ENCODE measurements around the gene C2CD2L. TPM values are rescaled to one million over a fixed set of nuclear protein-coding genes. Genes with fewer than 3 reads are reported as not detected.

Gene C2CD2L
- total and polyA plus RNA-seq, 2 of the 13 experiments (the other 11 are each of a cell fraction or from before 2014, with no cell fraction given), result 3.7 to 5.5 TPM

DNA sequence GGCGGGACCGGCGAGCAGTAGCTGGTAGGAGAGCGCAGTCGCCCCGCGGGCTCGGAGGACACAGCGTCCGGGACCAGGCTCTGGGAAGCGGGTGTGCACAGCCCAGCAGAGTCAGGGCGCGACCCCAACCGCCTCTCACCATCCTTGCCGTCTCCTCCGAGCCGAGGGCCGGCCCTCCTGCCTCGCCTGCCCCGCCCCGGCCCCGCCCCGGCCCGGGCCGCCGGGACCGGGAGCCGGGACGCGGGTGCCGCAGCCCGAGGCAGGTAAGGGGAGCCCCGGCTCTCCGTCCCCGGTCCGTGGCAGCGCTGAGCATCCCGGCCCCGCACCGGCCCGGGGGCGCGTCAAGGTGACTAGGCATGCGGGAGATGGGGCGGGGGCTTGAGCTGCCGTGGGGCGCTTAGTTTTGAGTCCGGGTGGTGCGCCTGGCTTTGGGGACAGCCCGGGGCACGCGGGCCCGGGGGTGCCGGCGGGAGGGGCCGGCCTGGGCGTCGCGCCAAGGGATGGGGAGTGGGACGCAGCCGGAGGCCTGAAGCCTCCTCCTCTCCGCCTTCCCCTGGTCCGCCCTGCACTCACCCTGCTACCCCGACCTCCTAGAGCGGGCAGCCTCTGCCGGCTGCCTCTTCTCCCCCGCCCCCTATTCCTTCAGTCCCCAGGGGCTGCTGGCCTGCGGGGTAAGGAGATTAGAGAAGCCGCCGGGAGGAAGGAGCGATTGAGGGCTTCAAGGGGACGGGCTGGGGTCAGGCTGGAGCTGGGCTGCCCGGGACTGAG lies 42.1 kb downstream of the C2CD2L start, which contains the start of gene ABCG4:
Gene ABCG4 (plus strand): TSS at position 35 of the 768 bp plus-strand sequence. CDS start 914 bp downstream, outside the sequence.
- H3K79me2 ChIP-seq (ENCODE audit: insufficient read depth, low read length), result no peaks in the 10 kb centered on the region
- 2% methylated on average over 7 of the region's 73 CpGs for WGBS (ENCODE audit: low lambda C conversion rate)
- H2AFZ ChIP-seq (ENCODE audit: low read length), result no peak within 1 kb of the TSS
- no peak within 1 kb of the TSS for H3K27ac ChIP-seq (ENCODE audit: extremely low read length, insufficient read depth, low read length)
- H3K9ac ChIP-seq (ENCODE audit: insufficient read depth, low read depth, low read length), result no peak within 1 kb of the TSS
- in situ Hi-C loops (cut with HindIII; ENCODE audit: extremely low pct_ligation_motif_present, low pct_unique_long_range_greater_than_20kb), result no loop called here
- CTCF ChIA-PET (ENCODE audit: low intra/inter-chr PET ratio, low total read pairs), result no interaction called here
- ATAC-seq (peak; percentile 43), FAIRE-seq (no peak), DNase-seq (ENCODE audit: low spot score) (no peak)
- H3K4me3 ChIP-seq (replicated peaks in 1 of 3; ENCODE audit: insufficient read depth in 1 of 3, low read depth in 2 of 3, low read length in 3 of 3), result peak within 1 kb of the TSS; percentile 48 to 68 (median 61); a peak in 5 of 6 replicates
- no peaks in the 10 kb centered on the region for H3K36me3 ChIP-seq (replicated peaks in 1 of 2; ENCODE audit: control insufficient read depth in 1 of 2, insufficient read depth in 2 of 2, low read length in 2 of 2)
- intact Hi-C loops (cut with micrococcal nuclease; ENCODE audit: unreplicated experiment), result no loop called here
- no peaks in the 10 kb centered on the region for H4K20me1 ChIP-seq (ENCODE audit: insufficient read depth, low read length)
- no peaks in the 10 kb centered on the region for H3K9me3 ChIP-seq (ENCODE audit: low read length)
- POLR2A ChIA-PET, result no interaction called here
- peaks cover 6% of the 10 kb centered on the region; the same call in 1 of the 2 replicates for H3K4me1 ChIP-seq (ENCODE audit: insufficient read depth, low read length)
- peak within 1 kb of the TSS; percentile 66 for H3K4me2 ChIP-seq (ENCODE audit: low read depth, low read length)
- BruUV-seq (replicated peaks), result no TSS peak
- peaks cover 17 to 74% of the 10 kb centered on the region in 2 experiments for H3K27me3 ChIP-seq (ENCODE audit: control insufficient read depth in 1 of 2, insufficient read depth in 2 of 2, low read length in 2 of 2)
- no peak for TF ChIP-seq ZNF230 (CRISPR knock-in tag; IDR thresholded peaks at IDR 0.05)
- no peak for TF ChIP-seq PAF1 (CRISPR knock-in tag; IDR thresholded peaks at IDR 0.05)
- TF ChIP-seq, protein P1, sequence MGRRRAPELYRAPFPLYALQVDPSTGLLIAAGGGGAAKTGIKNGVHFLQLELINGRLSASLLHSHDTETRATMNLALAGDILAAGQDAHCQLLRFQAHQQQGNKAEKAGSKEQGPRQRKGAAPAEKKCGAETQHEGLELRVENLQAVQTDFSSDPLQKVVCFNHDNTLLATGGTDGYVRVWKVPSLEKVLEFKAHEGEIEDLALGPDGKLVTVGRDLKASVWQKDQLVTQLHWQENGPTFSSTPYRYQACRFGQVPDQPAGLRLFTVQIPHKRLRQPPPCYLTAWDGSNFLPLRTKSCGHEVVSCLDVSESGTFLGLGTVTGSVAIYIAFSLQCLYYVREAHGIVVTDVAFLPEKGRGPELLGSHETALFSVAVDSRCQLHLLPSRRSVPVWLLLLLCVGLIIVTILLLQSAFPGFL (CRISPR knock-in tag; IDR thresholded peaks at IDR 0.05), result no peak
- TF ChIP-seq, protein P2, sequence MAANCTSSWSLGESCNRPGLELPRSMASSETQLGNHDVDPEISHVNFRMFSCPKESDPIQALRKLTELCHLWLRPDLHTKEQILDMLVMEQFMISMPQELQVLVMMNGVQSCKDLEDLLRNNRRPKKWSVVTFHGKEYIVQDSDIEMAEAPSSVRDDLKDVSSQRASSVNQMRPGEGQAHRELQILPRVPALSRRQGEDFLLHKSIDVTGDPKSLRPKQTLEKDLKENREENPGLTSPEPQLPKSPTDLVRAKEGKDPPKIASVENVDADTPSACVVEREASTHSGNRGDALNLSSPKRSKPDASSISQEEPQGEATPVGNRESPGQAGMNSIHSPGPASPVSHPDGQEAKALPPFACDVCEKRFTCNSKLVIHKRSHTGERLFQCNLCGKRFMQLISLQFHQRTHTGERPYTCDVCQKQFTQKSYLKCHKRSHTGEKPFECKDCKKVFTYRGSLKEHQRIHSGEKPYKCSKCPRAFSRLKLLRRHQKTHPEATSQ (CRISPR knock-in tag; IDR thresholded peaks at IDR 0.05; ENCODE audit: borderline replicate concordance), result no peak
- no peak for TF ChIP-seq ZFYVE20 (CRISPR knock-in tag; IDR thresholded peaks at IDR 0.05; ENCODE audit: borderline replicate concordance, low read depth)
- TF ChIP-seq KAT7 (CRISPR knock-in tag; IDR thresholded peaks at IDR 0.05; ENCODE audit: borderline replicate concordance), result no peak
- no peak for TF ChIP-seq MEF2D (CRISPR knock-in tag; IDR thresholded peaks at IDR 0.05)
- TF ChIP-seq ZNF333 (CRISPR knock-in tag; IDR thresholded peaks at IDR 0.05; ENCODE audit: borderline replicate concordance), result peak; percentile 22; the same call in 1 of the 2 replicates
- TF ChIP-seq, protein P3, sequence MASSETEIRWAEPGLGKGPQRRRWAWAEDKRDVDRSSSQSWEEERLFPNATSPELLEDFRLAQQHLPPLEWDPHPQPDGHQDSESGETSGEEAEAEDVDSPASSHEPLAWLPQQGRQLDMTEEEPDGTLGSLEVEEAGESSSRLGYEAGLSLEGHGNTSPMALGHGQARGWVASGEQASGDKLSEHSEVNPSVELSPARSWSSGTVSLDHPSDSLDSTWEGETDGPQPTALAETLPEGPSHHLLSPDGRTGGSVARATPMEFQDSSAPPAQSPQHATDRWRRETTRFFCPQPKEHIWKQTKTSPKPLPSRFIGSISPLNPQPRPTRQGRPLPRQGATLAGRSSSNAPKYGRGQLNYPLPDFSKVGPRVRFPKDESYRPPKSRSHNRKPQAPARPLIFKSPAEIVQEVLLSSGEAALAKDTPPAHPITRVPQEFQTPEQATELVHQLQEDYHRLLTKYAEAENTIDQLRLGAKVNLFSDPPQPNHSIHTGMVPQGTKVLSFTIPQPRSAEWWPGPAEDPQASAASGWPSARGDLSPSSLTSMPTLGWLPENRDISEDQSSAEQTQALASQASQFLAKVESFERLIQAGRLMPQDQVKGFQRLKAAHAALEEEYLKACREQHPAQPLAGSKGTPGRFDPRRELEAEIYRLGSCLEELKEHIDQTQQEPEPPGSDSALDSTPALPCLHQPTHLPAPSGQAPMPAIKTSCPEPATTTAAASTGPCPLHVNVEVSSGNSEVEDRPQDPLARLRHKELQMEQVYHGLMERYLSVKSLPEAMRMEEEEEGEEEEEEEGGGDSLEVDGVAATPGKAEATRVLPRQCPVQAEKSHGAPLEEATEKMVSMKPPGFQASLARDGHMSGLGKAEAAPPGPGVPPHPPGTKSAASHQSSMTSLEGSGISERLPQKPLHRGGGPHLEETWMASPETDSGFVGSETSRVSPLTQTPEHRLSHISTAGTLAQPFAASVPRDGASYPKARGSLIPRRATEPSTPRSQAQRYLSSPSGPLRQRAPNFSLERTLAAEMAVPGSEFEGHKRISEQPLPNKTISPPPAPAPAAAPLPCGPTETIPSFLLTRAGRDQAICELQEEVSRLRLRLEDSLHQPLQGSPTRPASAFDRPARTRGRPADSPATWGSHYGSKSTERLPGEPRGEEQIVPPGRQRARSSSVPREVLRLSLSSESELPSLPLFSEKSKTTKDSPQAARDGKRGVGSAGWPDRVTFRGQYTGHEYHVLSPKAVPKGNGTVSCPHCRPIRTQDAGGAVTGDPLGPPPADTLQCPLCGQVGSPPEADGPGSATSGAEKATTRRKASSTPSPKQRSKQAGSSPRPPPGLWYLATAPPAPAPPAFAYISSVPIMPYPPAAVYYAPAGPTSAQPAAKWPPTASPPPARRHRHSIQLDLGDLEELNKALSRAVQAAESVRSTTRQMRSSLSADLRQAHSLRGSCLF (CRISPR knock-in tag; IDR thresholded peaks at IDR 0.05; ENCODE audit: borderline replicate concordance), result no peak
- TF ChIP-seq NONO (IDR thresholded peaks at IDR 0.05), result no peak
- TF ChIP-seq NONO (CRISPR knock-in tag; conservative IDR thresholded peaks at IDR 0.05), result no peak
- TF ChIP-seq CC2D1A (CRISPR knock-in tag; IDR thresholded peaks at IDR 0.05), result no peak
- TF ChIP-seq MAFK (conservative IDR thresholded peaks at IDR 0.05 in 1 of 2, IDR thresholded peaks at IDR 0.05 in 1 of 2; ENCODE audit: low read length in 2 of 2), result no peak
- TF ChIP-seq JUND (CRISPR knock-in tag; IDR thresholded peaks at IDR 0.05), result no peak

All from HepG2 (cell line).